Endothelial cell (in vitro differentiated cells): ENCODE measurements around the gene KREMEN1. TPM values are rescaled to one million over a fixed set of nuclear protein-coding genes. Genes with fewer than 3 reads are reported as not detected.

ENCODE experiments used
- DNase-seq: peaks from one replicate; pipeline ENCODE4 v3.0.0; 2021; ENCODE audit warnings: low spot score
- H3K27ac Mint-ChIP-seq: one replicate; pipeline ENCODE4 v1.8.0; 2021; ENCODE audit warnings: mixed read lengths, inconsistent platforms; ENCODE audit not compliant: unreplicated experiment
- H3K27me3 Mint-ChIP-seq: one replicate; pipeline ENCODE4 v1.8.0; 2021; ENCODE audit warnings: mild to moderate bottlenecking, moderate library complexity, mixed read lengths, inconsistent platforms; ENCODE audit not compliant: unreplicated experiment
- H3K36me3 Mint-ChIP-seq: one replicate; pipeline ENCODE4 v1.8.0; 2021; ENCODE audit warnings: mild to moderate bottlenecking, low read depth, mixed read lengths, inconsistent platforms; ENCODE audit not compliant: unreplicated experiment
- H3K4me1 Mint-ChIP-seq: one replicate; pipeline ENCODE4 v1.8.0; 2021; ENCODE audit warnings: mild to moderate bottlenecking, mixed read lengths, inconsistent platforms; ENCODE audit not compliant: unreplicated experiment
- H3K4me3 Mint-ChIP-seq: one replicate; pipeline ENCODE4 v1.8.0; 2021; ENCODE audit warnings: mild to moderate bottlenecking, mixed read lengths, inconsistent platforms; ENCODE audit not compliant: unreplicated experiment
- H3K9me3 Mint-ChIP-seq: one replicate; pipeline ENCODE4 v1.8.0; 2021; ENCODE audit warnings: mixed read lengths, inconsistent platforms; ENCODE audit not compliant: unreplicated experiment
- CTCF ChIP-seq: fragments of 200-600 bp; sonication (generic); IDR thresholded peaks from one replicate; pipeline ENCODE4 v1.5.0; 2021; ENCODE audit warnings: antibody characterized with exemption; ENCODE audit not compliant: unreplicated experiment
- total RNA-seq: library from RNA; stranded (reverse); fragmentation: NEBNext Ultra II Directional; extraction: Animal tissue kit (Norgen Biotek cat#: 25700); gene quantifications from one replicate; pipeline ENCODE4 v1.2.1, GENCODE V29; 2021; ENCODE audit not compliant: unreplicated experiment

KREMEN1 gene
- total RNA-seq, 1 donor from 2014 or later = 3.1 TPM

DNA sequence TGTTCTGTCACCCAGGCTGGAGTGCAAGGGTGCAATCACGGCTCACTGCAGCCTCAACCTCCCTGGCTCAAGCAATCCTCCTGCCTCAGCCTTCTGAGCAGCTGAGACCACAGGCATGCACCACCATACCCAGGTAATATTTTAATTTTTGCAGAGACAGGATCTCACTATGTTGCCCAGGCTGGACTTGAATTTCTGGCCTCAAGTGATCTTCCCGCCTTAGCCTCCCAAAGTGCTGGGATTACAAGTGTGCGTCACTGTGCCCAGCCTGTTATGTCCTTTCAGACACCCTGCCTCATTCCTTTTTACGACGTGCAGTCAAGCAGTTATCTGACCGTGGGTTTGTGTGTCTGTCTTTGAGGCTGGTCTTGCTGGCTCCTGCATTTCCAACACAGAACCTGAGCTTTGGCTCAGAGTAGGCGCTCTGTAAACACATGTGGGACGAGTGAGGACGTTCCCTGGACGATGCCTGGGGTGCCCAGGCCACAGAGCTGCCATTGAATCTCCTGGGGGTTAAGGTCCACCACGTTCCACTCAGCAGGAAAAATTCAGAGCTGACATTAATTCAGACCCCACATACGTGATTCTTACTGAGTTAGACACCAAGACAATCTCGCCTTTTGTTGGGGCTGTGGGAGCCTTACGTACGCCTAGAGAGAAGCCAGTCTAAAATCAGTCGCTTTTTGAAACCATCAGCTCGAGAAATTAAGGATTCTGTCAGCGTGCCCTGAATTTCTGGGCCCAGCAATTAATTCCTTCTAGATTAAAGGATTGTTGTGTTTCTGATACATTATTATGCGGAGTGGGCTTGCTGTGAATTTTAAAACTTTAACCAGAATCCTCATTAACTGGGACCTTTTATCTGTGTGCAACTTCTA lies 111.4 kb downstream of the KREMEN1 start:
- H3K4me3 Mint-ChIP-seq = no peak overlapping the region
- no peaks in the 10 kb centered on the region for H3K36me3 Mint-ChIP-seq
- no peak for DNase-seq
- H3K27me3 Mint-ChIP-seq = peaks cover 2% of the 10 kb centered on the region
- no peak for TF ChIP-seq CTCF
- H3K9me3 Mint-ChIP-seq = no peaks in the 10 kb centered on the region
- H3K4me1 Mint-ChIP-seq = no peaks in the 10 kb centered on the region
- H3K27ac Mint-ChIP-seq = no peak overlapping the region

- no peaks in the 10 kb centered on the region for H3K9me3 Mint-ChIP-seq
- no peak overlapping the region for H3K27ac Mint-ChIP-seq
- peaks cover 4% of the 10 kb centered on the region for H3K27me3 Mint-ChIP-seq
- H3K4me1 Mint-ChIP-seq = no peaks in the 10 kb centered on the region
- no peak overlapping the region for H3K4me3 Mint-ChIP-seq
- H3K36me3 Mint-ChIP-seq = no peaks in the 10 kb centered on the region
- no peak for TF ChIP-seq CTCF
- DNase-seq = no peak
Measured at GRCh38 chr22:29184849-29185490, 112.1 kb downstream of the KREMEN1 start.

GRCh38 chr22:29186302-29186701 lies 113.5 kb downstream of the KREMEN1 start:
- no peak overlapping the region for H3K4me3 Mint-ChIP-seq

GRCh38 chr22:29187831-29188230 lies 115.0 kb downstream of the KREMEN1 start:
- DNase-seq = no peak
- Mint-ChIP-seq H3K4me1 (no peaks in the 10 kb centered on the region), H3K4me3 (no peak overlapping the region)

More at GRCh38 chr22:29186302-29186701, 113.5 kb downstream of the KREMEN1 start:
- H3K27ac Mint-ChIP-seq = no peak overlapping the region
- no peak for DNase-seq
- H3K9me3 Mint-ChIP-seq = no peaks in the 10 kb centered on the region
- TF ChIP-seq CTCF = no peak
- H3K36me3 Mint-ChIP-seq = no peaks in the 10 kb centered on the region
- H3K4me1 Mint-ChIP-seq = no peaks in the 10 kb centered on the region
- H3K27me3 Mint-ChIP-seq = peaks cover 5% of the 10 kb centered on the region

More at GRCh38 chr22:29187831-29188230, 115.0 kb downstream of the KREMEN1 start:
- H3K27ac Mint-ChIP-seq = no peak overlapping the region
- peaks cover 5% of the 10 kb centered on the region for H3K27me3 Mint-ChIP-seq
- H3K36me3 Mint-ChIP-seq = no peaks in the 10 kb centered on the region
- TF ChIP-seq CTCF = no peak
- no peaks in the 10 kb centered on the region for H3K9me3 Mint-ChIP-seq
